C4-2B (cell line): ENCODE measurements around the gene ST3GAL6.

Experiments used
- CTCF ChIP-seq: fragments of 450-650 bp; conservative IDR thresholded peaks from 2 replicates; pipeline ENCODE4 v1.5.1; 2017; ENCODE audit warnings: mild to moderate bottlenecking
- ZFX ChIP-seq: fragments of 450-650 bp; IDR thresholded peaks from 2 replicates; pipeline ENCODE4 v1.6.1; 2017

GRCh38 chr3:98769448-98769847 is 6.3 kb downstream of the ST3GAL6 start:
- TF ChIP-seq CTCF (no peak), ZFX (no peak)
